DND-41 (cell line): ENCODE results near the gene RPGRIP1L.

ENCODE experiments used
- CTCF ChIP-seq: IDR thresholded peaks from 2 replicates; pipeline ENCODE4 v1.5.1; 2012; ENCODE audit warnings: borderline replicate concordance, low read length, moderate library complexity, mild to moderate bottlenecking; ENCODE audit not compliant: poor library complexity, severe bottlenecking; ENCODE audit errors: extremely low read depth
- EZH2 ChIP-seq: IDR thresholded peaks from 3 replicates; pipeline ENCODE4 v1.6.1; 2012; ENCODE audit warnings: borderline replicate concordance, low read depth, mild to moderate bottlenecking, moderate library complexity, low read length, inconsistent platforms; ENCODE audit not compliant: severe bottlenecking

GRCh38 chr16:53752560-53752959, 48.9 kb upstream of the RPGRIP1L start:
- TF ChIP-seq CTCF (no peak), EZH2 (no peak)
